SK-N-SH (cell line): ENCODE data around the gene KLF18. TPM values are rescaled to one million over a fixed set of nuclear protein-coding genes. Genes with fewer than 3 reads are reported as not detected.

Experiments
- CTCF ChIA-PET: fragments of 300-600, 350-600 bp; formaldehyde crosslinking; extraction: SDS; loops from one replicate; lab custom pipeline; 2021; lab: Yijun Ruan, JAX
- POLR2A ChIA-PET: fragments of 350-600 bp; sonication (Branson Sonifier 250); formaldehyde crosslinking; extraction: SDS; loops from one replicate; lab custom pipeline; 2020; ENCODE audit warnings: antibody characterized with exemption, inconsistent platforms; lab: Yijun Ruan, JAX
- DNase-seq: peaks from one replicate; pipeline ENCODE4 v3.0.0; 2012
- H2AFZ ChIP-seq: fragments of 200-600 bp; sonication (generic); 2 replicates; pipeline ENCODE4 v1.8.1; 2016; ENCODE audit warnings: antibody characterized with exemption, mild to moderate bottlenecking, low read depth
- H3F3A ChIP-seq: fragments of 200-600 bp; sonication (generic); replicated peaks from 2 replicates; pipeline ENCODE3; 2016; ENCODE audit warnings: antibody characterized with exemption, mild to moderate bottlenecking; ENCODE audit not compliant: insufficient read depth
- H3K27ac ChIP-seq, 2 experiments: fragments of 200-500 bp in 1 of 2; fragments of 200-600 bp in 1 of 2; sonication (Bioruptor generic) in 1 of 2; sonication (generic), shearing (Covaris generic) in 1 of 2; 2 replicates each; pipeline versions ENCODE4 v1.5.1 to v1.6.1; 2014 to 2016; ENCODE audit warnings: low read depth in 2 of 2, inconsistent platforms in 1 of 2, low read length in 1 of 2, mild to moderate bottlenecking in 1 of 2, mixed read lengths in 1 of 2
- H3K27me3 ChIP-seq: fragments of 200-600 bp; sonication (generic), shearing (Covaris generic); 2 replicates; pipeline ENCODE4 v1.6.1; 2016; ENCODE audit warnings: mixed run types; ENCODE audit not compliant: insufficient read depth
- H3K36me3 ChIP-seq, 2 experiments: fragments of 200-500 bp in 1 of 2; fragments of 200-600 bp in 1 of 2; sonication (Bioruptor generic) in 1 of 2; sonication (generic) in 1 of 2; replicated peaks in 1 of 2; 2 replicates each; pipeline versions ENCODE3 to v1.5.1; 2014 to 2016; ENCODE audit warnings: low read length in 1 of 2, mild to moderate bottlenecking in 1 of 2; ENCODE audit not compliant: insufficient read depth in 2 of 2, control insufficient read depth in 1 of 2
- H3K4me1 ChIP-seq, 2 experiments: fragments of 200-500 bp in 1 of 2; fragments of 200-600 bp in 1 of 2; sonication (Bioruptor generic) in 1 of 2; sonication (generic), shearing (Covaris generic) in 1 of 2; 2 replicates each; pipeline versions ENCODE4 v1.5.1 to v1.6.1; 2014 to 2016; ENCODE audit warnings: low read depth in 1 of 2, low read length in 1 of 2, mixed run types in 1 of 2; ENCODE audit not compliant: insufficient read depth in 2 of 2, control insufficient read depth in 1 of 2
- H3K4me2 ChIP-seq: fragments of 200-600 bp; sonication (generic), shearing (Covaris generic); 2 replicates; pipeline ENCODE4 v1.6.1; 2017; ENCODE audit warnings: mixed run types
- H3K4me3 ChIP-seq, 2 experiments: fragments of 200-500 bp in 1 of 2; fragments of 200-600 bp in 1 of 2; sonication (Bioruptor generic) in 1 of 2; sonication (generic), shearing (Covaris generic) in 1 of 2; 2 replicates each; pipeline versions ENCODE4 v1.5.1 to v1.8.1; 2014 to 2016; ENCODE audit warnings: low read depth in 2 of 2, inconsistent platforms in 1 of 2, low read length in 1 of 2, mild to moderate bottlenecking in 1 of 2, mixed read lengths in 1 of 2, moderate library complexity in 1 of 2
- H3K79me2 ChIP-seq: fragments of 200-600 bp; sonication (generic); 2 replicates; pipeline ENCODE4 v1.8.1; 2017; ENCODE audit warnings: mild to moderate bottlenecking; ENCODE audit not compliant: insufficient read depth
- H3K9ac ChIP-seq: fragments of 200-600 bp; sonication (generic); 2 replicates; pipeline ENCODE4 v1.6.1; 2017; ENCODE audit warnings: mixed run types
- H3K9me2 ChIP-seq: fragments of 200-600 bp; sonication (generic); 2 replicates; pipeline ENCODE4 v1.6.1; 2017; ENCODE audit warnings: mixed run types
- H3K9me3 ChIP-seq: fragments of 200-600 bp; sonication (generic); 2 replicates; pipeline ENCODE4 v1.6.1; 2017; ENCODE audit warnings: mixed run types, mild to moderate bottlenecking, moderate library complexity
- H4K20me1 ChIP-seq: fragments of 200-600 bp; sonication (generic); 2 replicates; pipeline ENCODE4 v1.6.1; 2017; ENCODE audit warnings: mild to moderate bottlenecking, mixed run types; ENCODE audit not compliant: insufficient read depth
- CHD2 ChIP-seq: fragments of 150-350 bp; IDR thresholded peaks from 2 replicates; pipeline ENCODE4 v1.6.1; 2018; ENCODE audit warnings: low read length; ENCODE audit not compliant: partially characterized antibody
- CTCF ChIP-seq: fragments of 200-600 bp; sonication (generic); IDR thresholded peaks from 2 replicates; pipeline ENCODE4 v1.6.1; 2017; ENCODE audit warnings: antibody characterized with exemption, mild to moderate bottlenecking, moderate library complexity
- ELF1 ChIP-seq: IDR thresholded peaks from 2 replicates; pipeline ENCODE4 v1.4.0; 2012
- FOSL2 ChIP-seq: IDR thresholded peaks from 2 replicates; pipeline ENCODE4 v1.4.0; 2012; ENCODE audit warnings: low read depth, mild to moderate bottlenecking, moderate library complexity, borderline replicate concordance
- NFIC ChIP-seq: IDR thresholded peaks from 2 replicates; pipeline ENCODE4 v1.4.0; 2012; ENCODE audit warnings: borderline replicate concordance
- NRF1 ChIP-seq: IDR thresholded peaks from 2 replicates; pipeline ENCODE4 v1.6.1; 2012; ENCODE audit warnings: low read depth, mild to moderate bottlenecking, low read length
- RAD21 ChIP-seq: IDR thresholded peaks from 2 replicates; pipeline ENCODE4 v1.6.1; 2012; ENCODE audit warnings: mild to moderate bottlenecking, low read length
- RXRA ChIP-seq: IDR thresholded peaks from 2 replicates; pipeline ENCODE4 v1.4.0; 2012; ENCODE audit warnings: low read depth, mild to moderate bottlenecking, borderline replicate concordance
- SMC3 ChIP-seq: IDR thresholded peaks from 2 replicates; pipeline ENCODE4 v1.6.1; 2012; ENCODE audit warnings: low read depth, low read length, improper control_type of control experiment
- TAF1 ChIP-seq: IDR thresholded peaks from 2 replicates; pipeline ENCODE4 v1.6.1; 2012; ENCODE audit warnings: low read depth, mild to moderate bottlenecking, low read length, moderate library complexity, borderline replicate concordance
- TCF12 ChIP-seq: IDR thresholded peaks from 2 replicates; pipeline ENCODE4 v1.4.0; 2012
- USF2 ChIP-seq: fragments of 150-350 bp; IDR thresholded peaks from 2 replicates; pipeline ENCODE4 v1.6.1; 2017; ENCODE audit warnings: antibody characterized with exemption, low read length, low read depth, borderline replicate concordance
- ZBTB33 ChIP-seq: IDR thresholded peaks from 2 replicates; pipeline ENCODE4 v1.4.0; 2012; ENCODE audit warnings: low read depth, borderline replicate concordance
- WGBS: methylation state at CpG from one replicate; pipeline ENCODE4 v1.1.6; 2017; ENCODE audit warnings: low lambda C conversion rate; 5-methylcytosine and 5-hydroxymethylcytosine counted together
- polyA plus RNA-seq, 3 experiments: library from polyadenylated mRNA; depleted of rRNA; stranded (reverse); fragments of >200 nt; gene quantifications; 2 replicates each; pipeline ENCODE4 v1.2.3, GENCODE V29; 2012
- TF ChIP-seq, protein P1 (sequence below): IDR thresholded peaks from 2 replicates; pipeline ENCODE4 v1.4.0; 2012; ENCODE audit warnings: low read depth

Gene KLF18
- polyA plus RNA-seq, 1 of the 3 experiments (the other 2 are of a cell fraction) = not detected

DNA sequence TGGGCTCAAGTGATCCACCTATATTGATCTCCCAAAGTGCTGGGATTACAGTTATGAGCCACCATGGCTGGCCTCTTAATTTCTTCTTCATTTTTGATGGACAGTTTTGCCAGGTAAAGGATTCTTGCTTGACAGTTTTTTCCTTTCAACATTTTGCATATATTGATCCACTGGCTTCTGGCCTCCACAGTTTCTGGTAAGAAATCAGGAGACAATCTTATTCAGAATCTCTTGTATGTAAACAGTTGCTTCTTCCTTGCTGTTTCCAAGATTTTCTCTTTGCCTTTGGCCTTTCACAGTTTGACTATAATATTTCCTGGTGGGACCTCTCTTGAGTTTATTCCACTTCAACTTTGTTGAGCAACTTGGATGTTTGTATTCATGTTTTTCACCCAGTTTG lies 20.1 kb upstream of the KLF18 start:
- Histone ChIP-seq H4K20me1 (no peaks in the 10 kb centered on the region), H3K27ac (no peak overlapping the region), H3K9ac (no peak overlapping the region), H3K4me3 (no peak overlapping the region), H2AFZ (no peak overlapping the region), H3K4me2 (no peak overlapping the region), H3K9me3 (no peaks in the 10 kb centered on the region), H3K79me2 (no peaks in the 10 kb centered on the region), H3K4me1 (no peaks in the 10 kb centered on the region)
- POLR2A ChIA-PET = interaction anchor here (0.7 kb wide), 1 partner anchor 320 kb away, joined by 3 read pairs; no protein-coding TSS in a partner anchor
- no peak for DNase-seq
- CTCF ChIA-PET = interaction anchor here (1.2 kb wide), 1 partner anchor 10 kb away, joined by 3 read pairs; no protein-coding TSS in a partner anchor
- TF ChIP-seq NRF1 (no peak), TCF12 (no peak), ELF1 (no peak), USF2 (no peak), RXRA (no peak)
- TF ChIP-seq, all 33 proteins: peak for 0
- Histone ChIP-seq H3K27me3 (no peaks in the 10 kb centered on the region; the same call in 1 of the 2 replicates), H3K9me2 (no peaks in the 10 kb centered on the region), H3F3A (no peaks in the 10 kb centered on the region), H3K36me3 (no peaks in the 10 kb centered on the region)

- Histone ChIP-seq H4K20me1 (no peaks in the 10 kb centered on the region), H3K4me1 (peaks cover 0 to 5% of the 10 kb centered on the region in 2 experiments; a peak in 1 of 4 replicates), H3K36me3 (no peaks in the 10 kb centered on the region), H3K27ac (no peak overlapping the region), H3K9ac (no peak overlapping the region), H2AFZ (no peak overlapping the region)
- POLR2A ChIA-PET = no interaction called here
- DNase-seq = no peak
- TF ChIP-seq SMC3 = no peak
- no peak for TF ChIP-seq TAF1
- no peak for TF ChIP-seq RAD21
- no peak for TF ChIP-seq TCF12
- TF ChIP-seq, protein P1, sequence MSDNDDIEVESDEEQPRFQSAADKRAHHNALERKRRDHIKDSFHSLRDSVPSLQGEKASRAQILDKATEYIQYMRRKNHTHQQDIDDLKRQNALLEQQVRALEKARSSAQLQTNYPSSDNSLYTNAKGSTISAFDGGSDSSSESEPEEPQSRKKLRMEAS = no peak
- no peak for TF ChIP-seq RXRA
- no peak for TF ChIP-seq NFIC
- TF ChIP-seq, all 33 proteins: peak for 0
- H3K9me2 ChIP-seq = no peaks in the 10 kb centered on the region
- H3K4me2 ChIP-seq = no peak overlapping the region
- CTCF ChIA-PET = no interaction called here
- H3F3A ChIP-seq = no peaks in the 10 kb centered on the region
- H3K79me2 ChIP-seq = no peaks in the 10 kb centered on the region
- no peaks in the 10 kb centered on the region for H3K9me3 ChIP-seq
- H3K4me3 ChIP-seq = no peak overlapping the region
- H3K27me3 ChIP-seq = no peaks in the 10 kb centered on the region; the same call in 1 of the 2 replicates
Observed at GRCh38 chr1:44158871-44159270, 17.4 kb upstream of the KLF18 start.

GRCh38 chr1:44157903-44158302 lies 16.5 kb upstream of the KLF18 start:
- no peak overlapping the region for H3K4me2 ChIP-seq
- H3K9ac ChIP-seq = no peak overlapping the region
- no peaks in the 10 kb centered on the region for H3K9me3 ChIP-seq
- 73% methylated on average over 1 of the region's 1 CpG for WGBS
- no peak overlapping the region for H3K4me3 ChIP-seq
- DNase-seq = no peak
- no peak overlapping the region for H3K27ac ChIP-seq
- no peaks in the 10 kb centered on the region for H3F3A ChIP-seq
- no peaks in the 10 kb centered on the region for H3K36me3 ChIP-seq
- ChIA-PET POLR2A (no interaction called here), CTCF (interaction anchor here (0.7 kb wide), 1 partner anchor 135 kb away, joined by 3 read pairs; no protein-coding TSS in a partner anchor)
- no peak for TF ChIP-seq ELF1
- TF ChIP-seq FOSL2 = no peak
- no peak for TF ChIP-seq CHD2
- no peak for TF ChIP-seq USF2
- no peak for TF ChIP-seq CTCF
- TF ChIP-seq NFIC = no peak
- TF ChIP-seq RAD21 = no peak
- no peak for TF ChIP-seq ZBTB33
- no peak for TF ChIP-seq TAF1
- H3K9me2 ChIP-seq = no peaks in the 10 kb centered on the region
- H3K79me2 ChIP-seq = no peaks in the 10 kb centered on the region
- H2AFZ ChIP-seq = no peak overlapping the region
- no peaks in the 10 kb centered on the region for H4K20me1 ChIP-seq
- peaks cover 0 to 5% of the 10 kb centered on the region in 2 experiments; a peak in 1 of 4 replicates for H3K4me1 ChIP-seq
- no peaks in the 10 kb centered on the region; the same call in 1 of the 2 replicates for H3K27me3 ChIP-seq
